Measurements from ENCODE around the gene PRKX.

- no peak for TF ChIP-seq EP300 (IDR thresholded peaks at IDR 0.05; ENCODE audit: low read depth)
- no peak for TF ChIP-seq CTCF (IDR thresholded peaks at IDR 0.05)
- TF ChIP-seq POLR2A (IDR thresholded peaks at IDR 0.05), result no peak
- TF ChIP-seq POLR2AphosphoS5 (IDR thresholded peaks at IDR 0.05), result no peak
Observed at GRCh38 chrX:3655181-3655580, 58.3 kb downstream of the PRKX start.

Data from transverse colon (tissue), 4 donors.